ENCODE results near the gene SLC12A8. TPM values are rescaled to one million over a fixed set of nuclear protein-coding genes. Genes with fewer than 3 reads are reported as not detected.
A peak's percentile ranks its signal among the peaks of the same experiment; 100 is the strongest.

SLC12A8 gene
- total RNA-seq, 4 donors from 2014 or later: 1.0 TPM; not detected in 3

DNA sequence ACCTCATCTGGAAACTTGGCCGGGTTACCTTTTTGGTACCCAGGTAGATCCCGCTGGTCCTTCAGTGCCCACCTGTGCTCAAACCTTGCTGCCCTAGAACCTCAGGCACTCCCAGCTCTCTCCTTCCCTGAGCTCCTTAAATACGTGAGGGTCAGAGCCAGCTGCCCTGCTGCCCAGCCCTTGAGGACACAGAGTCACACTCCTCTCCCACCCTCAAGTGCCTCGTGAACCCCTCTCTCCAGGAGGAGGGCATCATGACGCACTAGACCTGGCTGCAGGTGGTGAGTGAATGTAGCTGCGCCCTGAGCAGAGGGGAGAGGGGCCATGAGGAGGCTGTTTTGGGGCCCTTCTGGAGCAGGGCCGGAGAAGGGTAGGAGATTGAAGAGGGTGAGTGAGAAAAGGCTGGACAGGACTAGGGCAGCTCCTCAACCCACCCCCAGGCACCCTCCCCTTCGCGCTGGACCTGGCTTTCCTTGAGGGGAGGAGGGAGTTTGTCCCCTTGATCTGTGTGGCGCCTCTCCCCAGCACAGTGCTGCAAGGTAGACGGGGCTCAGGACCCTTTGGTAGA lies 941 bp downstream of the SLC12A8 start:
- Histone ChIP-seq H3K36me3 (no peaks in the 10 kb centered on the region), H3K9me3 (no peaks in the 10 kb centered on the region), H3K4me1 (peaks cover 0 to 5% of the 10 kb centered on the region in 2 donors), H3K27me3 (peaks cover 29 to 36% (median 30%) of the 10 kb centered on the region in 3 donors), H3K27ac (no peak overlapping the region), H3K4me3 (peak overlapping the region in 3 of 4 donors; percentile 36 to 61 (median 48))
- intact Hi-C loops (cut with DNase I; ENCODE audit: low total_unique reads) (no loop called here), in situ Hi-C loops (cut with MboI; ENCODE audit: low sequenced_read_pairs in 4 of 4) (no loop called here)
- ATAC-seq (peak in 1 of 2 donors; percentile 10), DNase-seq (no peak)
- no peak for TF ChIP-seq POLR2A (IDR thresholded peaks at IDR 0.05)
- TF ChIP-seq, protein P1, sequence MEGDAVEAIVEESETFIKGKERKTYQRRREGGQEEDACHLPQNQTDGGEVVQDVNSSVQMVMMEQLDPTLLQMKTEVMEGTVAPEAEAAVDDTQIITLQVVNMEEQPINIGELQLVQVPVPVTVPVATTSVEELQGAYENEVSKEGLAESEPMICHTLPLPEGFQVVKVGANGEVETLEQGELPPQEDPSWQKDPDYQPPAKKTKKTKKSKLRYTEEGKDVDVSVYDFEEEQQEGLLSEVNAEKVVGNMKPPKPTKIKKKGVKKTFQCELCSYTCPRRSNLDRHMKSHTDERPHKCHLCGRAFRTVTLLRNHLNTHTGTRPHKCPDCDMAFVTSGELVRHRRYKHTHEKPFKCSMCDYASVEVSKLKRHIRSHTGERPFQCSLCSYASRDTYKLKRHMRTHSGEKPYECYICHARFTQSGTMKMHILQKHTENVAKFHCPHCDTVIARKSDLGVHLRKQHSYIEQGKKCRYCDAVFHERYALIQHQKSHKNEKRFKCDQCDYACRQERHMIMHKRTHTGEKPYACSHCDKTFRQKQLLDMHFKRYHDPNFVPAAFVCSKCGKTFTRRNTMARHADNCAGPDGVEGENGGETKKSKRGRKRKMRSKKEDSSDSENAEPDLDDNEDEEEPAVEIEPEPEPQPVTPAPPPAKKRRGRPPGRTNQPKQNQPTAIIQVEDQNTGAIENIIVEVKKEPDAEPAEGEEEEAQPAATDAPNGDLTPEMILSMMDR (IDR thresholded peaks at IDR 0.05 in 4 of 5, conservative IDR thresholded peaks at IDR 0.05 in 1 of 5): no peak

DNA sequence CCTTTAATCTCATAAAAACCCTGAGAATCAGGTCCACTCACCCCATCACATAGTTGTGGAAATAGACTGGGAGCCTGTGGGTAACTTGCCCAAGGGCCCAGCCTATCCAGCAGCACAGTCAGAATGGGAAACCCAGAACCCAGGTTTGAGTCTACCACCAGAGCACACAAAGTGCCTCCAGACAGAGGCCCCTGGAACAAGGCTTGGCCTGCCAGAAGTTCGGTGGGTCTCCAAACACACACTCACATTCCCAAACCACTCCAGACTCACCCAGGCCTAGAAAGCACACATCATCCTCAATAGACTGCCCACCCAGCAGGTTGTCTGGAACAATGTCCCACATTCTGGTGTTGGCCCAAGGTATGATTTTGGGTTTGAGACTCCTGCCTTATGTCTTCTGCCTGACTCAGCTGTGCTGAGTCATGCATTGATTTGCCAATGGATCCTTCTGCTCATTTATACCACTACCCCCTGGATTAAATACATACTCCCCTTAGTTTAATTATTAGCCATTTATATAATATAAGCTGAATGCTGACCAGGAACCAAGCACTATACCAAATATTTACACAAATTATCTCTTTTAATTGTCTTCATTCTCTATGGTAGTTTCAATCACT lies 4.5 kb downstream of the SLC12A8 start:
- H3K4me1 ChIP-seq: peaks cover 0 to 5% of the 10 kb centered on the region in 2 donors
- no peak overlapping the region for H3K4me3 ChIP-seq
- no peaks in the 10 kb centered on the region for H3K36me3 ChIP-seq
- DNase-seq (no peak), ATAC-seq (no peak)
- peaks cover 16 to 18% (median 17%) of the 10 kb centered on the region in 3 donors for H3K27me3 ChIP-seq
- TF ChIP-seq POLR2A (IDR thresholded peaks at IDR 0.05): no peak
- TF ChIP-seq, protein P1 (IDR thresholded peaks at IDR 0.05 in 4 of 5, conservative IDR thresholded peaks at IDR 0.05 in 1 of 5): no peak
- H3K27ac ChIP-seq: no peak overlapping the region
- in situ Hi-C loops (cut with MboI; ENCODE audit: low sequenced_read_pairs in 4 of 4): no loop called here
- intact Hi-C loops (cut with DNase I; ENCODE audit: low total_unique reads): no loop called here
- H3K9me3 ChIP-seq: no peaks in the 10 kb centered on the region

DNA sequence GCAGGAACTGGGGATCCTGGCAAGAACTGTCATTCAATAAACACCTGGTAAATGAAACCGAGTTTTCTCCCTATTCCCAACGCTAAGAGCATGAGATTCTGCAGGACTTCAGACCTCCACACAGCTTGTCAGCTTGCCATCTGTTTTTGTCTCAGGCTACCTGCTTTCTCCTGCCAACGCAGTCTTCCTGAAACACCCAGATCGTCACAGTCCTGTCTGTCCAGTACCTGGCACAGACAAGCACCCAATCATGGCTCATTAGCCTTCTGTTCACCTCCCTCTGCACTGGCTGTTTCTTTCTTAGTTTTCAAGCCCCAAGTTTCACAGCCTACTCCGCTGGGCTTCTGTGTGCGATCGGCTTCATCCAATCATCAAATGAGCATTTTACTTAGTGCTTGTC lies 5.0 kb downstream of the SLC12A8 start:
- ATAC-seq (no peak), DNase-seq (no peak)
- Histone ChIP-seq H3K4me3 (no peak overlapping the region), H3K27ac (no peak overlapping the region), H3K27me3 (peaks cover 10 to 14% (median 11%) of the 10 kb centered on the region in 3 donors), H3K36me3 (no peaks in the 10 kb centered on the region), H3K9me3 (no peaks in the 10 kb centered on the region), H3K4me1 (peaks cover 0 to 5% of the 10 kb centered on the region in 2 donors)
- in situ Hi-C loops (cut with MboI; ENCODE audit: low sequenced_read_pairs in 4 of 4) (no loop called here), intact Hi-C loops (cut with DNase I; ENCODE audit: low total_unique reads) (no loop called here)
- TF ChIP-seq, protein P1 (IDR thresholded peaks at IDR 0.05 in 4 of 5, conservative IDR thresholded peaks at IDR 0.05 in 1 of 5): no peak
- TF ChIP-seq POLR2A (IDR thresholded peaks at IDR 0.05): no peak

- in situ Hi-C loops (cut with MboI; ENCODE audit: low sequenced_read_pairs in 4 of 4) (no loop called here), intact Hi-C loops (cut with DNase I; ENCODE audit: low total_unique reads) (no loop called here)
These were observed 5.6 kb downstream of the SLC12A8 start for GRCh38 chr3:125206934-125207333.

More at GRCh38 chr3:125206934-125207333, 5.6 kb downstream of the SLC12A8 start:
- Histone ChIP-seq H3K36me3 (no peaks in the 10 kb centered on the region), H3K4me3 (no peak overlapping the region), H3K4me1 (no peaks in the 10 kb centered on the region), H3K27ac (no peak overlapping the region), H3K9me3 (no peaks in the 10 kb centered on the region), H3K27me3 (peaks cover 5 to 9% (median 5%) of the 10 kb centered on the region in 3 donors)
- no peak for TF ChIP-seq POLR2A (IDR thresholded peaks at IDR 0.05)
- TF ChIP-seq, protein P1 (IDR thresholded peaks at IDR 0.05 in 4 of 5, conservative IDR thresholded peaks at IDR 0.05 in 1 of 5): no peak
- DNase-seq (no peak), ATAC-seq (no peak)
